Measurements from ENCODE around the gene ABCC6. TPM values are rescaled to one million over a fixed set of nuclear protein-coding genes. Genes with fewer than 3 reads are reported as not detected.

The ABCC6 gene
- total and polyA plus RNA-seq, 3 donors from 2014 or later: 0.87 to 1.5 (median 1.0) TPM

GRCh38 chr16:16169615-16170014 lies 53.7 kb downstream of the ABCC6 start:
- intact Hi-C loops (cut with DNase I; ENCODE audit: low total_unique reads): no loop called here
- 91 to 95% methylated on average over 12 to 15 of the region's 15 CpGs for WGBS, 2 donors
- Histone ChIP-seq H3K27me3 (no peaks in the 10 kb centered on the region), H3K9me3 (no peaks in the 10 kb centered on the region), H3K4me3 (no peak overlapping the region), H3K4me1 (no peaks in the 10 kb centered on the region), H3K36me3 (ENCODE audit: low read depth, missing control alignments) (no peaks in the 10 kb centered on the region), H3K27ac (no peak overlapping the region)
- DNase-seq: no peak
- TF ChIP-seq CTCF (IDR thresholded peaks at IDR 0.05) (no peak), POLR2A (IDR thresholded peaks at IDR 0.05) (no peak)

- no peaks in the 10 kb centered on the region for H3K36me3 ChIP-seq (ENCODE audit: low read depth, missing control alignments)
- no peak overlapping the region for H3K27ac ChIP-seq
- no peaks in the 10 kb centered on the region for H3K9me3 ChIP-seq
- H3K27me3 ChIP-seq: no peaks in the 10 kb centered on the region
- intact Hi-C loops (cut with DNase I; ENCODE audit: low total_unique reads): no loop called here
- H3K4me3 ChIP-seq: no peak overlapping the region
- no peak for DNase-seq
- H3K4me1 ChIP-seq: no peaks in the 10 kb centered on the region
- TF ChIP-seq POLR2A (IDR thresholded peaks at IDR 0.05) (no peak), CTCF (IDR thresholded peaks at IDR 0.05) (no peak)
- WGBS, 2 donors: 86 to 95% methylated on average over 14 of the region's 14 CpGs
Observed at GRCh38 chr16:16168431-16168830, 54.9 kb downstream of the ABCC6 start.

GRCh38 chr16:16167927-16168326 lies 55.4 kb downstream of the ABCC6 start:
- no peak for TF ChIP-seq CTCF (IDR thresholded peaks at IDR 0.05)
- TF ChIP-seq POLR2A (IDR thresholded peaks at IDR 0.05): no peak
- no peak for DNase-seq
- Histone ChIP-seq H3K4me1 (no peaks in the 10 kb centered on the region), H3K36me3 (ENCODE audit: low read depth, missing control alignments) (no peaks in the 10 kb centered on the region), H3K27ac (no peak overlapping the region), H3K4me3 (no peak overlapping the region), H3K27me3 (no peaks in the 10 kb centered on the region), H3K9me3 (no peaks in the 10 kb centered on the region)
- 83 to 94% methylated on average over 11 of the region's 11 CpGs for WGBS, 2 donors
- intact Hi-C loops (cut with DNase I; ENCODE audit: low total_unique reads): no loop called here

DNA sequence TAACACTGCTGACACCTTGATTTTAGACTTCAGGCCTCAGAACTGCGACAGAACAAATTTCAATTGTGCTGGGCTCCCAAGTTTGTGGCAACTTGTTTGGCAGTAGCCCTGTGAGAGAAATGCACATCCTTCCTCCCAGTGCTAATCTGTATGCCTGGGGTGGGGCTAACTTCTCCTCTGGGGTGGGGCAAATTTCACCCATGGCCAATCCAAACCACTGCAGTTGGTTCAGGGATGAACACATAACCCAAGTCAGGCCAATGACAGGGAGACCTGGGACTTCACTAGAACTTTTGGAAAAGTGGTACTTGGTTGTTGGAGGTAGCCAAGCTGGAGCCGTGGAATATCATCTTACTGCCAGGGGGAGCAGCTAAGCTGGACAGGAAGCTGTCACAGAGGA lies 56.3 kb downstream of the ABCC6 start:
- DNase-seq: no peak
- no peaks in the 10 kb centered on the region for H3K27me3 ChIP-seq
- intact Hi-C loops (cut with DNase I; ENCODE audit: low total_unique reads): no loop called here
- no peaks in the 10 kb centered on the region for H3K9me3 ChIP-seq
- 41 to 43% methylated on average over 2 of the region's 2 CpGs for WGBS, 2 donors
- no peaks in the 10 kb centered on the region for H3K36me3 ChIP-seq (ENCODE audit: low read depth, missing control alignments)
- no peak for TF ChIP-seq CTCF (IDR thresholded peaks at IDR 0.05)
- no peak for TF ChIP-seq POLR2A (IDR thresholded peaks at IDR 0.05)
- no peak overlapping the region for H3K4me3 ChIP-seq
- no peak overlapping the region for H3K27ac ChIP-seq
- H3K4me1 ChIP-seq: no peaks in the 10 kb centered on the region

DNA sequence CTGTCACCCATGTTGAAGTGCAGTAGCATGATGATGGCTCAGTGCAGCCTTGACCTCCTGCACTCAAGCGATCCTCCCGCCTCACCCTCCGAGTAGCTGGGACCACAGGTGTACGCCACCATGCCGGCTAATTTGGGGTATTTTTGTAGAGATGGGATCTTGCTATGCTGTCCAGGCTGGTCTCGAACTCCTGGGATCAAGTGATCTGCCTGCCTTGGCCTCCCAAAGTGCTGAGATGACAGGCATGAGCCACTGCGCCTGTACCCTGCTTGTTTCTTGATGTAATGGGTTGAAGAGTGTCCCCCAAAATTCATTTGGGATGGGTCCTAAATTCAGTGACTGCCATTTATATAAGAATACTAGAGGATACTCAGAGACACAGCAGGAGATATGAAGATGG lies 57.2 kb downstream of the ABCC6 start:
- no peak for DNase-seq
- no peak for TF ChIP-seq CTCF (IDR thresholded peaks at IDR 0.05)
- no peak for TF ChIP-seq POLR2A (IDR thresholded peaks at IDR 0.05)
- no peaks in the 10 kb centered on the region for H3K36me3 ChIP-seq (ENCODE audit: low read depth, missing control alignments)
- H3K4me3 ChIP-seq: no peak overlapping the region
- H3K27ac ChIP-seq: no peak overlapping the region
- H3K4me1 ChIP-seq: no peaks in the 10 kb centered on the region
- 77 to 98% methylated on average over 7 of the region's 7 CpGs for WGBS, 2 donors
- no peaks in the 10 kb centered on the region for H3K9me3 ChIP-seq
- intact Hi-C loops (cut with DNase I; ENCODE audit: low total_unique reads): no loop called here
- H3K27me3 ChIP-seq: no peaks in the 10 kb centered on the region

Measured in testis (tissue), 3 donors.